ENCODE data around the gene HSPG2. TPM values are rescaled to one million over a fixed set of nuclear protein-coding genes. Genes with fewer than 3 reads are reported as not detected.
A peak's percentile ranks its signal among the peaks of the same experiment; 100 is the strongest.

HSPG2 gene
- total and polyA plus RNA-seq, 10 donors, result 14.4 to 395 (median 151) TPM

GRCh38 chr1:21955501-21956281 lies 18.6 kb upstream of the HSPG2 start:
- Histone ChIP-seq H3K9me3 (no peaks in the 10 kb centered on the region), H3K4me1 (peaks cover 7 to 31% (median 23%) of the 10 kb centered on the region in 6 donors), H3K27me3 (replicated peaks in 1 of 7) (peaks cover 0 to 5% (median 0%) of the 10 kb centered on the region in 7 donors), H3K27ac (peak overlapping the region; percentile 20 to 74 (median 67)), H3K36me3 (no peaks in the 10 kb centered on the region), H3K4me3 (no peak overlapping the region)
- intact Hi-C loops (cut with DNase I; ENCODE audit: low total_unique reads), result no loop called here
- no peak for TF ChIP-seq CTCF (IDR thresholded peaks at IDR 0.05 in 8 of 11, conservative IDR thresholded peaks at IDR 0.05 in 3 of 11)
- TF ChIP-seq POLR2AphosphoS5 (IDR thresholded peaks at IDR 0.05), result peak in 2 of 3 donors; percentile 29 to 54
- TF ChIP-seq POLR2A (IDR thresholded peaks at IDR 0.05), result no peak
- WGBS, 5 donors, result 54 to 74% (median 65%) methylated on average over 9 of the region's 9 CpGs
- DNase-seq, result no peak

GRCh38 chr1:21955058-21955457 lies 17.9 kb upstream of the HSPG2 start:
- intact Hi-C loops (cut with DNase I; ENCODE audit: low total_unique reads), result no loop called here
- WGBS, 5 donors, result 68 to 83% (median 79%) methylated on average over 14 to 16 of the region's 16 CpGs
- no peak overlapping the region for H3K4me3 ChIP-seq
- peaks cover 7 to 31% (median 23%) of the 10 kb centered on the region in 6 donors for H3K4me1 ChIP-seq
- DNase-seq, result no peak
- peaks cover 0 to 5% (median 0%) of the 10 kb centered on the region in 7 donors for H3K27me3 ChIP-seq (replicated peaks in 1 of 7)
- H3K36me3 ChIP-seq, result no peaks in the 10 kb centered on the region
- no peaks in the 10 kb centered on the region for H3K9me3 ChIP-seq
- H3K27ac ChIP-seq, result peak overlapping the region in 7 of 8 donors; percentile 39 to 74 (median 70)
- TF ChIP-seq CTCF (IDR thresholded peaks at IDR 0.05 in 8 of 11, conservative IDR thresholded peaks at IDR 0.05 in 3 of 11) (no peak), POLR2AphosphoS5 (IDR thresholded peaks at IDR 0.05) (peak in 1 of 3 donors; percentile 48)

GRCh38 chr1:21952786-21953520 lies 15.8 kb upstream of the HSPG2 start:
- no peaks in the 10 kb centered on the region for H3K36me3 ChIP-seq
- TF ChIP-seq POLR2A (IDR thresholded peaks at IDR 0.05), result no peak
- TF ChIP-seq CTCF (IDR thresholded peaks at IDR 0.05 in 8 of 11, conservative IDR thresholded peaks at IDR 0.05 in 3 of 11), result no peak
- no peak for TF ChIP-seq POLR2AphosphoS5 (IDR thresholded peaks at IDR 0.05)
- H3K9me3 ChIP-seq, result no peaks in the 10 kb centered on the region
- H3K27ac ChIP-seq, result no peak overlapping the region
- no peak for DNase-seq
- H3K4me1 ChIP-seq, result peaks cover 7 to 31% (median 23%) of the 10 kb centered on the region in 6 donors
- intact Hi-C loops (cut with DNase I; ENCODE audit: low total_unique reads), result no loop called here
- WGBS, 5 donors, result 77 to 89% (median 83%) methylated on average over 6 of the region's 6 CpGs
- no peak overlapping the region for H3K4me3 ChIP-seq
- H3K27me3 ChIP-seq (replicated peaks in 1 of 7), result peaks cover 0 to 3% (median 0%) of the 10 kb centered on the region in 7 donors

All from spleen (tissue), 11 donors.